PC-3 (cell line): ENCODE results near the gene SPINDOC.

Source experiments
- CTCF ChIP-seq: fragments of 300-600 bp; sonication (generic); conservative IDR thresholded peaks from 2 replicates; pipeline ENCODE4 v1.5.1; 2017; ENCODE audit warnings: antibody characterized with exemption, low read depth, mild to moderate bottlenecking, low read length
- EZH2phosphoT487 ChIP-seq: fragments of 300-600 bp; sonication (generic); IDR thresholded peaks from 2 replicates; pipeline ENCODE4 v1.6.1; 2018; ENCODE audit warnings: mild to moderate bottlenecking, antibody characterized with exemption, low read length, borderline replicate concordance

DNA sequence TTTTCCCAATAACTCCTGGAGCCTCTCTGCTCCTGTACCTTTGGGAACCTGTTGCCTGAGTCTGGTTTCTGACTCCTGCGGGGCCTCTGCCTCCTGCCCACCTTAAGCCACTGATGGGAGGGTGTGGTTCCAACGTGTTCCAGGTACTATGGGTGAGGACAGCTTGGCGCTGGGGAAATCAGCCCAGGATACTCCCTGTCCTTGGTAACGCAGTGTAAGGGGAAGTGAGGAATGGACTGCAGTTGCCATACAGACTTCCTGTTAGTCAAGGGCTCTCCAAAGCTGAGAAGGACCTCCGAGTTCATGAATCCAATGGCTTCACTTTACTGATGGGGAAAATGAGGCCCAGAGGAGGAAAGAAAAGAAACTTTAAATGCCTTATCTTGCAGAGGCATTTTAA is 24.5 kb downstream of the SPINDOC start:
- TF ChIP-seq CTCF (no peak), EZH2phosphoT487 (no peak)
